GM12878 (cell line): ENCODE measurements around the gene NEK10. TPM values are rescaled to one million over a fixed set of nuclear protein-coding genes. Genes with fewer than 3 reads are reported as not detected.

Experiments
- ATAC-seq: fragments of 200-7000 bp; cut with Tn5 transposase; 3 replicates; pipeline ENCODE4 v1.9.1; 2020; ENCODE audit warnings: mild to moderate bottlenecking, moderate library complexity
- BruUV-seq: library from RNA; stranded (reverse); fragments of 400-500 nt; replicated peaks from 2 replicates; lab custom pipeline; 2021; lab: Mats Ljungman, UMichigan
- CTCF ChIA-PET: fragments of 300-600 bp; sonication (Branson Sonifier 250); formaldehyde crosslinking; extraction: SDS; loops from one replicate; lab custom pipeline; 2021; ENCODE audit warnings: inconsistent platforms; lab: Yijun Ruan, JAX
- POLR2A ChIA-PET: fragments of 350-600 bp; formaldehyde crosslinking; extraction: SDS; loops from one replicate; lab custom pipeline; 2021; ENCODE audit warnings: inconsistent platforms; lab: Charles Lee
- RAD21 ChIA-PET: fragments of 300-600 bp; sonication (Branson Sonifier 250); formaldehyde crosslinking; loops from one replicate; lab custom pipeline; 2023; ENCODE audit warnings: antibody characterized with exemption; ENCODE audit not compliant: unreplicated experiment; lab: Charles Lee
- SMC1A ChIA-PET: fragments of 300-600 bp; sonication (Branson Sonifier 250); formaldehyde crosslinking; loops from one replicate; lab custom pipeline; 2023; ENCODE audit not compliant: unreplicated experiment, uncharacterized antibody; lab: Charles Lee
- DNase-seq: peaks from one replicate; pipeline ENCODE4 v3.0.0-alpha.2; 2011; ENCODE audit warnings: low read depth, low spot score
- FAIRE-seq: peaks from 3 replicates; lab custom pipeline; 2011; peaks lifted over from hg19 to GRCh38; lab: Jason Lieb, UNC
- H2AFZ ChIP-seq: 2 replicates; pipeline ENCODE4 v1.6.0; 2011; ENCODE audit warnings: low read depth, low read length, control low read depth; ENCODE audit not compliant: control insufficient read depth
- H3K27ac ChIP-seq: 2 replicates; pipeline ENCODE4 v1.5.1; 2011; ENCODE audit warnings: control low read depth; ENCODE audit not compliant: control insufficient read depth, insufficient read depth
- H3K27me3 ChIP-seq, 2 experiments: replicated peaks in 1 of 2; 2 replicates each; pipeline versions ENCODE4 v1.6.0 to v1.6.1; 2011; ENCODE audit warnings: low read length in 1 of 2; ENCODE audit not compliant: control insufficient read depth in 2 of 2, insufficient read depth in 2 of 2
- H3K36me3 ChIP-seq, 2 experiments: 2 replicates each; pipeline ENCODE4 v1.5.1; 2011; ENCODE audit warnings: low read length in 1 of 2; ENCODE audit not compliant: control insufficient read depth in 2 of 2, insufficient read depth in 2 of 2
- H3K4me1 ChIP-seq: 2 replicates; pipeline ENCODE4 v1.6.1; 2011; ENCODE audit warnings: mild to moderate bottlenecking, low read length, moderate library complexity, mixed read lengths; ENCODE audit not compliant: control insufficient read depth, insufficient read depth
- H3K4me2 ChIP-seq: 2 replicates; pipeline ENCODE4 v1.6.0; 2011; ENCODE audit warnings: control low read depth; ENCODE audit not compliant: control insufficient read depth, insufficient read depth
- H3K4me3 ChIP-seq: fragments of 200-600 bp; sonication (generic); 2 replicates; pipeline ENCODE4 v1.5.1; 2016
- H3K79me2 ChIP-seq: 2 replicates; pipeline ENCODE4 v1.6.0; 2011; ENCODE audit warnings: low read length; ENCODE audit not compliant: control insufficient read depth, insufficient read depth
- H3K9ac ChIP-seq: 2 replicates; pipeline ENCODE4 v1.8.0; 2011; ENCODE audit warnings: low read length, control low read depth, mixed read lengths; ENCODE audit not compliant: control insufficient read depth, insufficient read depth
- H3K9me3 ChIP-seq: replicated peaks from 3 replicates; pipeline ENCODE4 v1.5.1; 2011; ENCODE audit warnings: mild to moderate bottlenecking, low read length; ENCODE audit not compliant: control insufficient read depth, insufficient read depth
- H4K20me1 ChIP-seq: 2 replicates; pipeline ENCODE4 v1.6.0; 2011; ENCODE audit not compliant: control insufficient read depth, insufficient read depth
- ASH2L ChIP-seq: fragments of 300-600, 200-600 bp; sonication (generic); IDR thresholded peaks from 2 replicates; pipeline ENCODE4 v1.6.1; 2017; ENCODE audit warnings: low read depth, mild to moderate bottlenecking, borderline replicate concordance
- CEBPB ChIP-seq, 2 experiments: fragments of 150-350 bp in 1 of 2; IDR thresholded peaks; 2 replicates each; pipeline ENCODE4 v1.6.1; 2012 to 2014; ENCODE audit warnings: low read depth in 2 of 2, low read length in 2 of 2, borderline replicate concordance in 1 of 2, inconsistent platforms in 1 of 2
- EZH2 ChIP-seq: IDR thresholded peaks from 2 replicates; pipeline ENCODE4 v1.6.1; 2012; ENCODE audit warnings: low read depth, mild to moderate bottlenecking, control low read depth, inconsistent platforms, low read length, borderline replicate concordance; ENCODE audit not compliant: control insufficient read depth
- GABPA ChIP-seq: IDR thresholded peaks from 2 replicates; pipeline ENCODE4 v1.6.1; 2014; ENCODE audit warnings: antibody characterized with exemption, low read depth, mild to moderate bottlenecking, inconsistent platforms
- HCFC1 ChIP-seq: fragments of 150-350 bp; IDR thresholded peaks from 2 replicates; pipeline ENCODE4 v1.6.1; 2014; ENCODE audit warnings: low read length
- IKZF2 ChIP-seq, 2 experiments: fragments of 450-650 bp; IDR thresholded peaks; 2 replicates each; pipeline ENCODE4 v1.6.1; 2017; ENCODE audit warnings: mild to moderate bottlenecking in 2 of 2, moderate library complexity in 2 of 2
- MLLT1 ChIP-seq: fragments of 450-650 bp; IDR thresholded peaks from 2 replicates; pipeline ENCODE4 v1.6.1; 2016; ENCODE audit warnings: mild to moderate bottlenecking
- RAD51 ChIP-seq: fragments of 450-650 bp; IDR thresholded peaks from 2 replicates; pipeline ENCODE4 v1.6.1; 2016; ENCODE audit warnings: moderate library complexity, mild to moderate bottlenecking, inconsistent platforms
- SIX5 ChIP-seq: IDR thresholded peaks from 2 replicates; pipeline ENCODE4 v1.6.1; 2011; ENCODE audit warnings: mild to moderate bottlenecking, low read depth, low read length, moderate library complexity; ENCODE audit not compliant: severe bottlenecking
- TCF7 ChIP-seq: IDR thresholded peaks from 2 replicates; pipeline ENCODE4 v1.6.1; 2014; ENCODE audit warnings: antibody characterized with exemption, borderline replicate concordance
- ZBTB4 ChIP-seq: fragments of 450-650 bp; formaldehyde crosslinking; IDR thresholded peaks from 2 replicates; pipeline ENCODE4 v1.4.0; 2022; ENCODE audit warnings: mild to moderate bottlenecking, moderate library complexity
- WGBS: methylation state at CpG from one replicate; pipeline ENCODE4 v1.1.6; 2016; ENCODE audit warnings: low lambda C conversion rate; ENCODE audit not compliant: insufficient replicate concordance, insufficient coverage; ENCODE audit errors: missing lambda C conversion rate; 5-methylcytosine and 5-hydroxymethylcytosine counted together
- in situ Hi-C: fragments of 300-500 bp; cut with MboI; formaldehyde crosslinking; loops from 9 replicates; pipeline ENCODE4 v1.14.3; 2018; ENCODE audit warnings: mixed read lengths
- intact Hi-C: fragments of 100-400 bp; cut with micrococcal nuclease; formaldehyde crosslinking; loops from one replicate; pipeline ENCODE4 v1.14.2; 2022; ENCODE audit not compliant: unreplicated experiment
- polyA plus RNA-seq, 11 experiments: library from polyadenylated mRNA; depleted of rRNA in 4 of 11; unstranded in 6 of 11; stranded (reverse) in 5 of 11; fragments of >200 nt; fragmentation: Nextera tagmentation in 4 of 11; fragmentation: Illumina TruSeq in 1 of 11; extraction: Ambion mirVana in 4 of 11; extraction: Trizol in 1 of 11; gene quantifications; 1 replicate in 1 of 11; 2 replicates in 10 of 11; pipeline versions ENCODE4 v1.2.1 to v1.2.3, GENCODE V29; 2011 to 2016; ENCODE audit warnings: inconsistent platforms in 2 of 11, missing spikeins in 2 of 11, low read depth in 1 of 11
- total RNA-seq, 4 experiments: library from RNA; depleted of rRNA in 3 of 4; stranded (reverse); fragments of >200 nt in 3 of 4; fragmentation: Illumina TruSeq in 1 of 4; extraction: Trizol in 1 of 4; gene quantifications; 2 replicates each; pipeline versions ENCODE4 v1.2.1 to v1.2.3, GENCODE V29; 2013 to 2021

NEK10 gene
- total and polyA plus RNA-seq, 10 of the 15 experiments (the other 5 are each of a cell fraction or from before 2014, with no cell fraction given) = 0.06 to 0.40 (median 0.16) TPM; not detected in 2

GRCh38 chr3:27216295-27216855 is 152.8 kb downstream of the NEK10 start:
- WGBS = 0% methylated on average over 2 of the region's 2 CpGs
- Histone ChIP-seq H2AFZ (no peak overlapping the region), H3K27ac (no peak overlapping the region), H3K4me3 (no peak overlapping the region), H3K4me2 (no peak overlapping the region), H3K4me1 (no peaks in the 10 kb centered on the region), H3K27me3 (no peaks in the 10 kb centered on the region; a peak in 1 of 4 replicates), H4K20me1 (no peaks in the 10 kb centered on the region), H3K36me3 (no peaks in the 10 kb centered on the region), H3K9ac (no peak overlapping the region), H3K79me2 (no peaks in the 10 kb centered on the region), H3K9me3 (no peaks in the 10 kb centered on the region)
- ATAC-seq = no peak
- ChIA-PET SMC1A (no interaction called here), POLR2A (no interaction called here), CTCF (no interaction called here), RAD21 (no interaction called here)
- no peak for DNase-seq
- intact Hi-C loops (no loop called here), in situ Hi-C loops (no loop called here)
- BruUV-seq = no TSS peak
- FAIRE-seq = no peak
- TF ChIP-seq ASH2L (no peak), HCFC1 (no peak), MLLT1 (no peak), SIX5 (no peak), ZBTB4 (CRISPR knock-in tag) (no peak), GABPA (no peak), EZH2 (no peak), CEBPB (IDR thresholded peaks at IDR 0.05; ENCODE audit: borderline replicate concordance in 1 of 2, low read depth in 2 of 2, low read length in 2 of 2) (no peak), IKZF2 (IDR thresholded peaks at IDR 0.05) (no peak), RAD51 (no peak), TCF7 (no peak)
